ENCODE results near the gene PROM1.

GRCh38 chr4:16119981-16120380 is 36.2 kb upstream of the PROM1 start:
- TF ChIP-seq CTCF (IDR thresholded peaks at IDR 0.05 in 2 of 3, conservative IDR thresholded peaks at IDR 0.05 in 1 of 3; ENCODE audit: borderline replicate concordance in 1 of 3, insufficient read depth in 1 of 3, low read depth in 2 of 3, low read length in 2 of 3): no peak
- TF ChIP-seq SP1 (IDR thresholded peaks at IDR 0.05; ENCODE audit: low read depth): no peak
- TF ChIP-seq JUND (IDR thresholded peaks at IDR 0.05): no peak
- no peak for TF ChIP-seq TCF7L2 (IDR thresholded peaks at IDR 0.05; ENCODE audit: borderline replicate concordance, extremely low read depth, insufficient read depth, insufficient read length)
- TF ChIP-seq POLR2A (IDR thresholded peaks at IDR 0.05; ENCODE audit: borderline replicate concordance, extremely low read depth, insufficient read depth, insufficient read length): no peak
- no peak for TF ChIP-seq CEBPB (IDR thresholded peaks at IDR 0.05; ENCODE audit: low read depth)
- TF ChIP-seq ZBTB33 (IDR thresholded peaks at IDR 0.05; ENCODE audit: extremely low read depth, insufficient replicate concordance, low read length): no peak
- no peak for TF ChIP-seq EZH2phosphoT487 (IDR thresholded peaks at IDR 0.05; ENCODE audit: borderline replicate concordance)

Data from HCT116 (cell line).